ENCODE measurements around the gene CACNB3.

DNA sequence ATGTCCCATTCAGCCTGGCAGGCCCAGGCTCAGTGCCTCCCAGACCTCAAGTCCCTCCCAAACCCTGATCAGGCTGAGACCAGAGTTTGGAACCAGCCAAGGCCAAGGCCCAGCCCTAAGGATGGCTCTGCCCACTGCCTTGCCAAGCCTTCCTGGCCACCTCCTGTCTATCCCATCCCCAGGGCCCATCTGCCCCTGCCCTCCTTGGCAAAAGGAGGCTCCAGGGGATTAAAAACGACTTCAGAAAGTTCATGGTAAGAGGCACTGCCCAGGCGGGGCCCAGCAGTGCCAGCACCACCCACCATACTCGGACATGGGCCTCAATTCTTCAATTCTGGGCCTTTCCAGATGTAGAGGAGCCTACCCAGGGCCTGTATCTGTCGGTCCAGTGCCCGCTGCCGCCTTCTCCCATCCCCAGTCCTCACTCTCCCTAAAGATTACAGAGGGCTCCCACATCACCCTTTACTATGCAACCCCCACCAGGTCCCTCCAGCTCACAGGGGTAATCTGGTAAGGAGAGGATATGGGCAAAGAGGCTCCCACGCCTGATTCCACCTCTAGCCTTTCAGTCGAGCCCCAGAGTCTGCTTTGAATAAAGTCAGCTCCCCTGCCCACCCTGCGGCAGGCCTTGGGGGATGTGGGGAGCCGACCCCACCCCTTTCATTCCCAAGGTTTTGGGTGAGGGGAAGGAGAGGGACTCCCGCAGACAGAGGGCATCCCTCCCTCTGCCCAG, 30.3 kb upstream of the CACNB3 start:
- TF ChIP-seq, protein P1, sequence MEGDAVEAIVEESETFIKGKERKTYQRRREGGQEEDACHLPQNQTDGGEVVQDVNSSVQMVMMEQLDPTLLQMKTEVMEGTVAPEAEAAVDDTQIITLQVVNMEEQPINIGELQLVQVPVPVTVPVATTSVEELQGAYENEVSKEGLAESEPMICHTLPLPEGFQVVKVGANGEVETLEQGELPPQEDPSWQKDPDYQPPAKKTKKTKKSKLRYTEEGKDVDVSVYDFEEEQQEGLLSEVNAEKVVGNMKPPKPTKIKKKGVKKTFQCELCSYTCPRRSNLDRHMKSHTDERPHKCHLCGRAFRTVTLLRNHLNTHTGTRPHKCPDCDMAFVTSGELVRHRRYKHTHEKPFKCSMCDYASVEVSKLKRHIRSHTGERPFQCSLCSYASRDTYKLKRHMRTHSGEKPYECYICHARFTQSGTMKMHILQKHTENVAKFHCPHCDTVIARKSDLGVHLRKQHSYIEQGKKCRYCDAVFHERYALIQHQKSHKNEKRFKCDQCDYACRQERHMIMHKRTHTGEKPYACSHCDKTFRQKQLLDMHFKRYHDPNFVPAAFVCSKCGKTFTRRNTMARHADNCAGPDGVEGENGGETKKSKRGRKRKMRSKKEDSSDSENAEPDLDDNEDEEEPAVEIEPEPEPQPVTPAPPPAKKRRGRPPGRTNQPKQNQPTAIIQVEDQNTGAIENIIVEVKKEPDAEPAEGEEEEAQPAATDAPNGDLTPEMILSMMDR (IDR thresholded peaks at IDR 0.05) = no peak
- no peak for TF ChIP-seq POLR2A (IDR thresholded peaks at IDR 0.05)
- no peak for TF ChIP-seq POLR2AphosphoS5 (IDR thresholded peaks at IDR 0.05)
